OCI-LY7 (cell line): ENCODE measurements around the gene DEAF1. TPM values are rescaled to one million over a fixed set of nuclear protein-coding genes. Genes with fewer than 3 reads are reported as not detected.

Source experiments
- BruUV-seq: library from RNA; stranded (reverse); fragments of 400-500 nt; replicated peaks from 2 replicates; lab custom pipeline; 2021; lab: Mats Ljungman, UMichigan
- CTCF ChIA-PET: fragments of 300-600 bp; sonication (Branson Sonifier 250); formaldehyde crosslinking; loops from one replicate; lab custom pipeline; 2022; ENCODE audit warnings: antibody characterized with exemption; ENCODE audit not compliant: unreplicated experiment; lab: Charles Lee
- POLR2A ChIA-PET: fragments of 300-600 bp; sonication (Branson Sonifier 250); formaldehyde crosslinking; loops from one replicate; lab custom pipeline; 2022; ENCODE audit warnings: antibody characterized with exemption; lab: Charles Lee
- DNase-seq: peaks from one replicate; pipeline ENCODE4 v3.0.0-alpha.2; 2015; ENCODE audit warnings: low spot score
- H2AFZ ChIP-seq: fragments of 200-600 bp; sonication (generic), shearing (Covaris generic); 2 replicates; pipeline ENCODE4 v1.6.1; 2014; ENCODE audit warnings: mild to moderate bottlenecking, antibody characterized with exemption, low read length, moderate library complexity
- H3K27ac ChIP-seq: fragments of 200-600 bp; sonication (generic); 2 replicates; pipeline ENCODE4 v1.5.1; 2014; ENCODE audit warnings: mixed run types, low read depth, mild to moderate bottlenecking, moderate library complexity, low read length, inconsistent platforms; ENCODE audit not compliant: poor library complexity, severe bottlenecking
- H3K36me3 ChIP-seq: fragments of 200-600 bp; sonication (generic); 2 replicates; pipeline ENCODE4 v1.6.1; 2014; ENCODE audit warnings: mild to moderate bottlenecking, antibody characterized with exemption, low read length, moderate library complexity, mixed read lengths; ENCODE audit not compliant: insufficient read depth
- H3K4me1 ChIP-seq: fragments of 200-600 bp; sonication (generic); 2 replicates; pipeline ENCODE4 v1.5.1; 2014; ENCODE audit warnings: mild to moderate bottlenecking, low read length; ENCODE audit not compliant: insufficient read depth, poor library complexity, severe bottlenecking
- H3K4me2 ChIP-seq: fragments of 200-600 bp; sonication (generic); 2 replicates; pipeline ENCODE4 v1.6.1; 2014; ENCODE audit warnings: mild to moderate bottlenecking, low read length
- H3K4me3 ChIP-seq: fragments of 200-600 bp; sonication (generic); 2 replicates; pipeline ENCODE4 v1.5.1; 2014; ENCODE audit warnings: mild to moderate bottlenecking, low read depth, low read length; ENCODE audit not compliant: poor library complexity, severe bottlenecking
- H3K79me2 ChIP-seq: fragments of 200-600 bp; sonication (generic); 2 replicates; pipeline ENCODE4 v1.6.1; 2016; ENCODE audit warnings: low read depth, mild to moderate bottlenecking, low read length, moderate library complexity, mixed read lengths; ENCODE audit not compliant: insufficient read depth
- H3K9me2 ChIP-seq: fragments of 200-600 bp; sonication (generic); 2 replicates; pipeline ENCODE4 v1.6.1; 2016; ENCODE audit warnings: mild to moderate bottlenecking, low read length, mixed read lengths; ENCODE audit not compliant: insufficient read depth
- H3K9me3 ChIP-seq: fragments of 200-600 bp; sonication (generic); 2 replicates; pipeline ENCODE4 v1.6.1; 2014; ENCODE audit warnings: mild to moderate bottlenecking, mixed run types, low read length, mixed read lengths
- H4K20me1 ChIP-seq: fragments of 200-600 bp; sonication (generic); 2 replicates; pipeline ENCODE4 v1.6.1; 2014; ENCODE audit warnings: mild to moderate bottlenecking, antibody characterized with exemption, low read length, moderate library complexity, mixed read lengths; ENCODE audit not compliant: insufficient read depth
- CTCF ChIP-seq: fragments of 200-600 bp; sonication (generic); conservative IDR thresholded peaks from 2 replicates; pipeline ENCODE4 v1.5.1; 2014; ENCODE audit warnings: mild to moderate bottlenecking, antibody characterized with exemption, low read length, moderate library complexity, mixed read lengths
- EZH2phosphoT487 ChIP-seq: fragments of 200-600 bp; sonication (generic); IDR thresholded peaks from 2 replicates; pipeline ENCODE4 v1.6.1; 2018; ENCODE audit warnings: low read depth, borderline replicate concordance, mild to moderate bottlenecking, mixed run types, antibody characterized with exemption, low read length, moderate library complexity, mixed read lengths
- intact Hi-C: fragments of 100-400 bp; cut with micrococcal nuclease; formaldehyde crosslinking; loops from one replicate; pipeline ENCODE4 v1.10.0; 2022; ENCODE audit not compliant: unreplicated experiment
- total RNA-seq, 2 experiments: library from RNA; depleted of rRNA in 1 of 2; stranded (reverse); fragments of >200 nt in 1 of 2; shearing (Covaris generic) in 1 of 2; gene quantifications; 2 replicates each; pipeline ENCODE4 v1.2.3, GENCODE V29; 2014 to 2022

The DEAF1 gene
- total RNA-seq, 2 experiments from 2014 or later = 42.7 to 66.2 TPM

- BruUV-seq = no TSS peak
- Histone ChIP-seq H3K36me3 (peaks cover 68% of the 10 kb centered on the region), H2AFZ (no peak overlapping the region), H4K20me1 (no peaks in the 10 kb centered on the region), H3K9me3 (no peaks in the 10 kb centered on the region), H3K4me2 (no peak overlapping the region), H3K4me3 (no peak overlapping the region), H3K4me1 (peaks cover 10% of the 10 kb centered on the region), H3K79me2 (peaks cover 11% of the 10 kb centered on the region; the same call in 1 of the 2 replicates), H3K27ac (no peak overlapping the region), H3K9me2 (no peaks in the 10 kb centered on the region)
- DNase-seq = no peak
- POLR2A ChIA-PET = no interaction called here
- intact Hi-C loops = no loop called here
- TF ChIP-seq EZH2phosphoT487 = no peak
- CTCF ChIA-PET = no interaction called here
These were observed 6.3 kb downstream of the DEAF1 start for GRCh38 chr11:688681-689080.

GRCh38 chr11:687751-688150 lies 7.3 kb downstream of the DEAF1 start:
- Histone ChIP-seq H3K27ac (no peak overlapping the region), H2AFZ (no peak overlapping the region), H3K9me3 (no peaks in the 10 kb centered on the region), H3K4me2 (no peak overlapping the region), H3K4me3 (no peak overlapping the region), H3K9me2 (no peaks in the 10 kb centered on the region), H3K79me2 (peaks cover 2% of the 10 kb centered on the region; the same call in 1 of the 2 replicates), H3K36me3 (peaks cover 77% of the 10 kb centered on the region), H4K20me1 (no peaks in the 10 kb centered on the region), H3K4me1 (peaks cover 1% of the 10 kb centered on the region)
- no TSS peak for BruUV-seq
- no peak for TF ChIP-seq CTCF
- TF ChIP-seq EZH2phosphoT487 = no peak
- no peak for DNase-seq
- intact Hi-C loops = no loop called here
- ChIA-PET CTCF (no interaction called here), POLR2A (no interaction called here)

DNA sequence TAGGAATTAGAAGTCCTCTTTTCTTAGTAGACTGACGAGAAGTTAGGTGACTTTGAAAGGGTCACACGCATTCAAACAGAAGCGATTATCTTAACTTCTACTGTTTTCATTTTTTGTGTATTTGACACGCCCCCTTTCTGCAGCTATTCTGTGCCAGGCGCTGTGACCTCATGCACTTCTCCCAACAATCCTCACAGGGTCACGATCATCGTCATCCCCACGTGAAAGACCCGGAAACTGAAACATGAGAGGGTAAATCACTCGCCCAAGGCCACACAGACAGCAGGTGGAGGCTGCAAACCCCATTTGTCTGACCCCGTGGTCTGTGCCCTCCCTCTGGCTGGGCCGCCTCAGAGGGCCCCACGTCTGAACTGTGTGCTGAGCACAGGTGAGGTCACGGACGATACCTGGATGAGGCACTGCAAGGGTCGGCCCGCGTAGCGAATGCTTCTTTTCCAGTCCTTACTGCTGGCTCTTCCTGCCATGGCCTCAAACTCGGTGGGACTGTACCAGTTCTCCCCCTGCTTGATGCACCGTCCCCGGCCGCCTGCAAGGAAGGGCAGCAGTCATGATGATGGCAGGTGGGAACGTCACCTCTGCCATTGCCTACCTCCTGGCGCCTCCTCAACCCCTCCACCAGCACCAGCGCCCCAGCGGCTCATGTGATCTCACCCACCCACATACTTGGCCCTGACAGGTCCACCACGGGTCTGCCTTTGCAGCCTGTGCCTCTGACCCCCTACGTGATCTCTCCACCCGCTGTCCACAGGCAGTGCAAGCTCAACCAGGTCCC lies 8.4 kb downstream of the DEAF1 start:
- no peak for DNase-seq
- BruUV-seq = no TSS peak
- H2AFZ ChIP-seq = no peak overlapping the region
- ChIA-PET POLR2A (no interaction called here), CTCF (no interaction called here)
- no peaks in the 10 kb centered on the region for H3K9me2 ChIP-seq
- intact Hi-C loops = no loop called here
- TF ChIP-seq CTCF = no peak
- TF ChIP-seq EZH2phosphoT487 = no peak
- no peaks in the 10 kb centered on the region for H4K20me1 ChIP-seq
- no peak overlapping the region for H3K4me3 ChIP-seq
- H3K9me3 ChIP-seq = no peaks in the 10 kb centered on the region
- no peak overlapping the region for H3K27ac ChIP-seq
- no peak overlapping the region for H3K4me2 ChIP-seq
- peaks cover 88% of the 10 kb centered on the region for H3K36me3 ChIP-seq
- H3K79me2 ChIP-seq = no peaks in the 10 kb centered on the region
- no peaks in the 10 kb centered on the region for H3K4me1 ChIP-seq
